Placental epithelial cell (primary cell): ENCODE measurements around the gene TBX18. TPM values are rescaled to one million over a fixed set of nuclear protein-coding genes. Genes with fewer than 3 reads are reported as not detected.

Experiments
- small RNA-seq: library from RNA; depleted of rRNA; stranded (forward); fragments of <200 nt; gene quantifications from one replicate; pipeline ENCODE3, GENCODE V24; 2012
- total RNA-seq: library from RNA; depleted of rRNA; stranded (reverse); fragments of >200 nt; gene quantifications from 2 replicates; pipeline ENCODE4 v1.2.3, GENCODE V29; 2012

TBX18 gene
- total RNA-seq: 62.0 and 72.0 TPM in 2 replicates

DNA sequence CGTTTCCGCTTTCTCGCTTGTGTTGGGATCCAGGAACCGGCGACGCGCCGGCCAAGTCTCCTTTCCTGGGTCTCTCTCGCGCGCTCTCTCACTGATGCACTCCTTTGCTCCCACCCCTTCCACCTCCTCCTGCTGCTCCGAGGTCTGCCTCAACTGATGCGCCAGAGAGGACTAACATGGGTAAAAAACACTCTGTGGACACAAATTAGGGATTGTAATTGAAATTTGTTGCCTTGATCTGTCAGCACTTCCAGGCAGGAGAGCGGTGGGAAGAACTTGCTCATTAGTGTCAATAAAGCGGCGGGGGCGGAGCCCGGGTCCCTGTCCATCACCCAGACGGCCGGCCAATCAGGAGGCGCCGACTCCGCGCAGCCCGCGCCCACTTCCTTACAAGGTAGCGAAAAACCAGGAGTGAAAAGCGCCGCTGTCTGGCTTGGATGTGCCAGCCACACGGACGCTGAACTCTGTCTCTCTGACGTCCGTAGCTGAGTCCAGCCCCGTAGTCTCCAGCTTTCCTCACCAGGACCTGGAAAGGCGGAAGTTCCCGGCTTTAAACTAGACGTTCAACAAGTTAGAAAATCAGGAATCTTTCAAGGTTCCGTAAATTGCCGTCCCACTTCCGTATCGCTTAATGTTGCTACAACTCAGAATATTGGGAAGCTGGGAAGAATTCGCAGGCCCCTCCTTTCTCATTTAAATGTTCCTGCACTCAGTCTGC lies at the start of gene TBX18:
Gene TBX18, minus strand, starts transcription at position 267 of the 718 bp plus-strand sequence. CDS start 417 bp downstream, outside the sequence.

Small RNAs within 50 kb of the gene (small RNA-seq; reads per million reads assigned to genes)
- gene AL590143.1: not detected
